Measurements from ENCODE around the gene BRIX1. TPM values are rescaled to one million over a fixed set of nuclear protein-coding genes. Genes with fewer than 3 reads are reported as not detected.

BRIX1 gene
- total RNA-seq, 1 donor, result 88.9 TPM

DNA sequence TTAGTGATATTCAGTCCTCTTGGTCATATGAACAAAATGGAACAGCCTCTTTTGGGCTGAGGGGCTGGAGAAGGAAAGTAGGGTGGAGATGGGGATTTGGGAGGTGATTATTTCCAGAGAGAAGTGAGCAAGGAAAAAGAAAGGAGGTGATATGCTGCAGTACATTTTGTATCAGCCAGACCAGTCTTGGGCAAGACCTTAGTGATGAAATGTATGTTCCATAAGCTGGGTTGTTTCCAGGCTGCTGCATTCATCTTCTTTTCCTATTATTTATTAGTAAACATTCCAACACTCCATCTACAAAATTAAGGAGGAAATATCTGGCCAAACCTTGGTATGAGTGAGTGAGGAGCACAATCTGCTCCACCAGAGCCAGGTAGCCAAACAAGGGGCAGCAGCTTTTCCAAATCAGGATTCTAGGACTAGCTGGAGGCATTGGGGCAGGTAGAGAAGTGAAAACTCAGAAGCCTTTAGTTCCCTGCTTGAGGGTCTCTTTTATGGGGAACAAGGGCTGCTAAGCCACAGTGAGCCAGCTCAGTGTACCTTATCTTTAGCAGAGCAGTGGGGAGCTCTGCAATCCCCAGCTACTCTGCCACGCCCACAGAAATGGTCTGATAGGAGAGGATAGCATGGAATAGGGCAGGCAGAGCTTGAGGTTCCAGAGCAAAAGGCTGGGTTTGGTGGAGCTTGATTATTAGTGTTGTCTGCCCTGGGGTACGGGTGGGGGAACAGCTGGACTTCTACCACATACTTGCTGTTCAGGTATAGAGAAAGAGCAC lies 19.7 kb upstream of the BRIX1 start:
- DNase-seq (ENCODE audit: low read depth), result peak; percentile 35
- TF ChIP-seq, protein P1, sequence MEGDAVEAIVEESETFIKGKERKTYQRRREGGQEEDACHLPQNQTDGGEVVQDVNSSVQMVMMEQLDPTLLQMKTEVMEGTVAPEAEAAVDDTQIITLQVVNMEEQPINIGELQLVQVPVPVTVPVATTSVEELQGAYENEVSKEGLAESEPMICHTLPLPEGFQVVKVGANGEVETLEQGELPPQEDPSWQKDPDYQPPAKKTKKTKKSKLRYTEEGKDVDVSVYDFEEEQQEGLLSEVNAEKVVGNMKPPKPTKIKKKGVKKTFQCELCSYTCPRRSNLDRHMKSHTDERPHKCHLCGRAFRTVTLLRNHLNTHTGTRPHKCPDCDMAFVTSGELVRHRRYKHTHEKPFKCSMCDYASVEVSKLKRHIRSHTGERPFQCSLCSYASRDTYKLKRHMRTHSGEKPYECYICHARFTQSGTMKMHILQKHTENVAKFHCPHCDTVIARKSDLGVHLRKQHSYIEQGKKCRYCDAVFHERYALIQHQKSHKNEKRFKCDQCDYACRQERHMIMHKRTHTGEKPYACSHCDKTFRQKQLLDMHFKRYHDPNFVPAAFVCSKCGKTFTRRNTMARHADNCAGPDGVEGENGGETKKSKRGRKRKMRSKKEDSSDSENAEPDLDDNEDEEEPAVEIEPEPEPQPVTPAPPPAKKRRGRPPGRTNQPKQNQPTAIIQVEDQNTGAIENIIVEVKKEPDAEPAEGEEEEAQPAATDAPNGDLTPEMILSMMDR (IDR thresholded peaks at IDR 0.05; ENCODE audit: insufficient read depth, low read depth, low read length), result no peak
- H3K4me3 ChIP-seq (ENCODE audit: low read depth, low read length), result no peak overlapping the region

DNA sequence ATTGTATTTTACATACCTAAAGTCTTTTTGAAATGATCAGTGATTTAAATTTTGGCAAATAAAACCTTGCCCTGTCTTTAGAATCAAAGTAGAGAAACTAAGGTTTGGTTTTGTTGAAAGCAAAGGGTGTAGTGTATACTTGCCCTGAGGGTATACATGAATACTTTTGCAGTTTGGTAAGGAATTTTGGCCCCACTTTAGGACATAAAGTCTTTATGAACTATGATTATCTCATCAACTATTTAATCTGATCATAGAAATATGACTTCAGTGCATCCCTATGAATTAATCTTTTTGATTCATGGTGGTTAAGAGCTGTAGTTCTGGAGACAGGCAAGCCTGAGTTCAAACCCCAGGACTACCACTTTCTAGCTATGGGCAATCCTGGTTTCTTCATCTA lies 17.9 kb upstream of the BRIX1 start:
- TF ChIP-seq, protein P1 (IDR thresholded peaks at IDR 0.05; ENCODE audit: insufficient read depth, low read depth, low read length), result no peak
- H3K4me3 ChIP-seq (ENCODE audit: low read depth, low read length), result no peak overlapping the region
- DNase-seq (ENCODE audit: low read depth), result no peak

DNA sequence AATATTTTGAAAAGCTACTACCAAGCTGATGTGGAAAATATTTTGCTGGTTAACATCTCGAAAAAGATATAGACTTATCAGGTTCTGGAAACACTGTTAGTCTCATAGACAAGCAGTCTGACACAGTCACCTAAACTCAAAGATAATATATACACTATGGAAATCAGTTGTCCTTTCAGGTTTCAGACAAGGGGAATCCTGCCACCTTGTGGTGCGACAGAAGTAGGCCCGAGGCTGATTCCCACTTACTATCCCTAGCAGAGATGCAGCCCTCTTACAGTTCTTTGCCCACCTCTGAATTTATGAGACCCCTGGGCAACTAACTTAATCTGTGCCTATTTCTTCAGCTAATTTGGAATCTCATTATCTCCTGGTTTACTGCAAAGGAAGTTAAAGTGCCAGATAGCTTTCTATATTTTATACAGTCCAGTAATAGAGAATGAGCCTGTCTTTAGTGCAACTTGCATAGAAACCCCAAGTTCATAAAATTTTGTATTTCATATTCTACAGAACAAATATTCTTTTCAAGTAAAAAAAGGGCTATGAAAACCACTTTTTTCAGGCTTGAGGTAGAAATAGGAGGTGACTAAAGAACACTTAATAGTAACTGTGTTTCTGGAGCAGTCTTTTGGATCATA lies 17.1 kb upstream of the BRIX1 start:
- DNase-seq (ENCODE audit: low read depth), result peak; percentile 79

DNA sequence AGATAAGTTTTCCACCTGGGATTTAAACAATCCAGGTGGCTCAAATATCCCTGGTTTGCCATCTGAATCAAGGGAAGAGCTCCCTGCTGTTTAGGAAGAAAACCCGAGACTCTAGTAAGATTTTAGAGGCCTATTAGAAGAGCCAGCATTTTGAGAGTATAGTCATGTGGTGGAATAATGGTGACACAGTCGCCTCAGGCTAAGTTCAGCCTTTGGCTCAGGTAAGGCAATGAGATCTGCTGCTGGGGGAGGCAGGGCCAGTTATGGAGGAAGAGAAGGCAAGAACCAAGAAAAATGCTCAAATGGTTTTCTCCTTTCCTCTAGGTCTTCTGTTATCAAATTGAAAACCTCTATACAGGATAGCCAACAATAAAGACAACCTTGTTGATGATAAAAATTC lies 16.4 kb upstream of the BRIX1 start:
- no peak for DNase-seq (ENCODE audit: low read depth)
- TF ChIP-seq, protein P1 (IDR thresholded peaks at IDR 0.05; ENCODE audit: insufficient read depth, low read depth, low read length), result no peak
- H3K4me3 ChIP-seq (ENCODE audit: low read depth, low read length), result no peak overlapping the region

More for the DNA sequence above, 17.1 kb upstream of the BRIX1 start:
- TF ChIP-seq, protein P1 (IDR thresholded peaks at IDR 0.05; ENCODE audit: insufficient read depth, low read depth, low read length), result peak; percentile 88
- no peak overlapping the region for H3K4me3 ChIP-seq (ENCODE audit: low read depth, low read length)

DNA sequence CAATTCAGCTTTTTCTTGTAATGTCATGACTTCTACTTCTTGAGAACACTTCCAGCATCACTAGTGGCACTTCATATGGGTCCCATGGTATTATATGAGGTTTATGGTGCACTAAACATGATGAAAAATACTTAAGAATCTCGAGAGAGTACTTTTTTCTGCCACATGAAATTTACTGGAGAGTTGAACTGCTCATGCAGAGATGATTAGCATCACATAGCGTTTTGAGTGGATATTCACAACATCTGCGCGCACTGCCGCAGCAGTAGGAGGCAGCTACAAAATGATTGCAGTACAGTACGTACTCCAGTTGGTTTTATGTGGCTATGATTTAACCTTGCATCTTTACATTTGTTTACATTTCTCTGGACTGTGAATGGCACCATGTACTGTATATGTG lies 14.9 kb upstream of the BRIX1 start:
- H3K4me3 ChIP-seq (ENCODE audit: low read depth, low read length), result no peak overlapping the region
- DNase-seq (ENCODE audit: low read depth), result no peak
- TF ChIP-seq, protein P1 (IDR thresholded peaks at IDR 0.05; ENCODE audit: insufficient read depth, low read depth, low read length), result no peak

DNA sequence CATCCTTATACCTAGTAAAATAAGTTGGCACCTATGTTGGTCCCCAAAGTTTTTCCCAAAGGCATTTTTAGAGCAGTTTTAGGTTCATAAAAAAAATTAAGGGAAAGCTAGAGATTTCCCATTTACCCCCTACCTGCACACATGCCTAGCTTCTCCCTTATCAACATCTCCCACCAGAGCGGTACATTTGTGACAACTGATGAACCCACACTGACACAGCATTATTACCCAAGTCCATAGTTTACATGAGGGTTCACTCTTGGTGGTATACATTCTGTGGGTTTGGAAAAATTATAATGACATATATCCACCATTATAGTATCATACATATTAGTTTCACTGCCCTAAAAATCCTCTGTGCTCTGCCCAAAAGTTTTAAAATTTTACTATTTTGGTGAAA lies 12.3 kb upstream of the BRIX1 start:
- no peak for DNase-seq (ENCODE audit: low read depth)
- H3K4me3 ChIP-seq (ENCODE audit: low read depth, low read length), result no peak overlapping the region
- TF ChIP-seq, protein P1 (IDR thresholded peaks at IDR 0.05; ENCODE audit: insufficient read depth, low read depth, low read length), result no peak
